NCI-H2081 treated with DMSO at 0.1 percent for 48 hours (cell line): ENCODE measurements around the gene NKX2-4.
"Not testable (repeated sequence)": the region's sequence is repeated elsewhere in the genome, so short reads cannot be mapped to it uniquely, and the experiment has no call there.

ENCODE experiments used
- DNase-seq: peaks from one replicate; lab custom pipeline; 2025; lab: John Stamatoyannopoulos, UW

Gene NKX2-4

DNA sequence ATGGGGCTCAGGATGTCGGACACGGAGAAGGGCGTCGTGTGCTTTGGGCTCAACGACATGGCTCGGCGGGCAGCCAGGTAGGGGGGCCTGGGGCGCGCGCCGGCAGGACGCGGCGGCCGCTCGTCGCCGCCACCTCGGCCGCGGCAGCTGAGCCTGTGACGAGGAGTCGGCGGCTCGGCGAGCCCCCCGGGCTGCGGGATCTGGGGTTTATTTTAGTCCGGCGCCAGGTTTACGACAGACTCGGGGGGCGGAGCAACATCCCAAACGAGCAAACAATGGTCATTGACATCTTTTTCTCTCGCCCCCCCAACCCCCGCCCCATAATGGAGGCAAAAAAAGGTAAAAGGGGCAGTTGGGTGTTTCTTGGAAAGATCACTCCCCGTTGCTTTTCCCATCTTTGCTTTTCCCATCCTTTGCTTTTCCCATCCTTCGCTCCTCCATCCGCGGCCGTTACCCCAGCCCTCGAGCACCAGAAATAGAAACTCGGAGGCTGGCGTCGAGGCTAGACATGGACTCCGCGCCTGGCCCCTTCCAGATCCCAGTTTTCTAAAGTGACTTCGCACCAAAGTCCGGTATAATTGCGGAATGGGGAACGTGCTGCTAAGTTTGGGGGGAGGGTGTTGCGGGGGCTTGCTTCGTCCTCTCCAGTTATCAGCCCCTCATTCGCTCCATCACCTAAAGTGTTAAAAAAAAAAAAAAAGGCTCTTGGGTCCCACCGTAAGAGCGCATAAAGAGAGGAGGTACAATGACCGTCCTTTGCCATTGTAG lies at the start of gene NKX2-4:
NKX2-4 (minus strand) TSS at position 186 of the 768 bp plus-strand sequence; CDS start at position 59, 127 bp downstream.
- DNase-seq, result no peak

DNA sequence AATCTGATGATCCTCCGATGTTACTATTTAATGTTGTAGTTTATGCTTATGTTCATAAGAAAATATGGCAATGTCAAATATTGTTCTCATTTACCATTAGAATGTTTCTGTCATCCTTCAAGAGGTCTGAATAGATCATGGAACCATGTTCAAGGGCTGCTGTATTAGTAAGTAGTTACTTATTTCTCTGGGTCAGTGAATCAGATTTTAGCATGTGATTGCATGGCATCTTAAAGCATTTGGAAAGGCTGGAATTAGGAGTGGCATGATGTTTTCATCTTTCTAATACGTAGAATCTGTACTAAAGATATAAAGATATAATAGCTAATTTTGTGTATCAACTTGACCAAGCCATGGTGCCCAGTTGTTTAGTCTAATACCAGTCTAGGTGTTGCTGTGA lies 40.5 kb upstream of the NKX2-4 start:
- DNase-seq, result no peak

DNA sequence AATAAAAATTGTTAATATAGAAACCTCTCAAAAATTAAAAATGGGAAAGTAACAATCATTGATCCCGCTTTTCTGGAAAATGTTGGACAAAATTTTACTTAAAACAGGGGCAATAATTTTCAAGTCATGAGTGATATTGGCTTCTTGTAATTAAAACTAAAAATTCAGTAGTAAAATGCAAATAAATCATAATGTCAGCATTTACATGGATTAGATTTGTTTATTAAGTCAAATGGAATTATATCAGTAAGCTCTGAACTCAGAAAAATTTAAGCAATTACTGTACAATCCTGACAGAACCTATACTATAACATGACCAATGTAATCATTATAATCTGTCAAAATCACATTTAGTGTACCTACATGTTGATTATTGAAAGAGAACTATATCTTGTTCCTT lies 39.9 kb upstream of the NKX2-4 start:
- no peak for DNase-seq

DNA sequence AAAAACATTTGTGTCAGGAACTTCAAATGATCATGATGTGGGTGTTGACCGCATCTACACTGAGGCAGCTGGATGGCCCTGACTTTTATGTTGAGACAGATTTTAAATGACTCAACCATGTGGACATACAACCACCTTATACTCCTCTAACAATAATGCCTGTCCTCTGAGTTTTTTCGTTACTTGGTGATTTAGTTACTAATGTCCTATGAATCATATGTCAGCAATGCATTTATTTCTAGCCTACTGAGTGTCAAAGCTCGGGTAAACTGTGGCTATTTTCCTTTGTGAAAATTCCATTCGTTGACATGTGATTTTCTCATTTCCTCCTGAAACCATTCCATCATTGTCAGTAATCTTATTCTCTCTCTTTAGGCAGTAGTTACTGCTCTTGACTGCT lies 38.9 kb upstream of the NKX2-4 start:
- DNase-seq, result no peak

DNA sequence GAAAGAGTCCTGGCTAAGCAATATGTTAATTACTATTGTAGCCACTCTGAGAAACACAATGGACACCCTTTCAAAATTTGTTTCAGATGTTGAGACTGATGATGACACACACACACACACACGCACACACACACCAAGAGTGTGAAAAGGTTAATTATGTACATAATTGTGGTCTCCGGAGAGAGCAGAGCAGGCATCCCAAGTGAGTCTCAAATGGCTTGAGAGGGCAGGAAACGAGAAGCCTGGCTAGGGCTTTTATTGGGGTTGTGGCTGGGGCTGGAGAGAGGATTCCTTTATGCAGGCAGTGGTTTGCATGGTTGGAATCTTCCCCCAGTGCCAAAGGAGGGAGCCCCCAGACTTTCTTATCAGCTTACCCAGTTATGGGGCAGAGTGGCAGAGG lies 38.2 kb upstream of the NKX2-4 start:
- DNase-seq, result no peak

DNA sequence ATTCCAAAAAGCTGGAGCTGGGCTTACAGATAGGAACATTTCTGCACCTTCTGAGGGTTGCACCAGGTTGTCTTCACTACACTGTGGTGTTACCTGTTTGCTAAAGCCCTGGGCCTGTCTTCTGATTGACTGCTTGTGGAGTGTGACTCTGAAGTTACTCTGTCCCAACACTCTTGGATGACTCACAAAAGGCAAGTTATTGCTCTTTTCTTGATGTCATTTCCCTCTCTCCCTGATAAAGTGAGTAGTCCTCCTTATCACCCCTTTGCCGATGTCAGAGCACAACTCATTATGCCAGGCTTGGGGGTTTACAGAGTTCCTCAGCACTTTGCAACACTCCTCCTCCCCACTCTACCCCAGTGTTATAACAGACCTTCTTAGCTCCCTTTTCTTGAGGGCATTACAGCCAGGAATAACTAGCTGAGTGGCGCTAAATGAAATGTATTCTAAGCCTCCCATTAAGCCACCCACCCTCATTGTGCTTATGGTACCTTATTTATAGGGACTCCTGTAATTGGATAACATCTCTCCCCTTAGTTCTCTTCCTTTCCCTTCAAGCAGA lies 36.1 kb upstream of the NKX2-4 start:
- DNase-seq, result no peak

DNA sequence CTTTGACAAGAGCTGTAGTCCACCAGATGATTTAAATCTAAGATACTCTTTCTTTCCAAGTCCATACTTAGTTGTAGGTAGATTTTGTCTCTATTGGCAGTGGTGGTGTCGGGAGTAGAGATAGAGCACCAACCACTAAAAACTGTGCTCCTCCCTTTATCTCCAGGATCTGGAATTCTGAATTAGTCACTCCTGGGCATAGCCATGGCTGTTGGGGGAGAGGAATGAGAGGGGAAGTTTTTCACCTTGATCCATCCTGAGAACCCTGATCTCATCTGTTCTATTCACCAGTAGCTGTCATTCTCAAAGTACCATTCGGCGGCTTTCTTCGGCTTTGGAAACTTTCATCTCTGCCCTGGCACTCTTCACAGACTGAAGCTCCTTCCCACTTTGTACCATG lies 35.6 kb upstream of the NKX2-4 start:
- no peak for DNase-seq

DNA sequence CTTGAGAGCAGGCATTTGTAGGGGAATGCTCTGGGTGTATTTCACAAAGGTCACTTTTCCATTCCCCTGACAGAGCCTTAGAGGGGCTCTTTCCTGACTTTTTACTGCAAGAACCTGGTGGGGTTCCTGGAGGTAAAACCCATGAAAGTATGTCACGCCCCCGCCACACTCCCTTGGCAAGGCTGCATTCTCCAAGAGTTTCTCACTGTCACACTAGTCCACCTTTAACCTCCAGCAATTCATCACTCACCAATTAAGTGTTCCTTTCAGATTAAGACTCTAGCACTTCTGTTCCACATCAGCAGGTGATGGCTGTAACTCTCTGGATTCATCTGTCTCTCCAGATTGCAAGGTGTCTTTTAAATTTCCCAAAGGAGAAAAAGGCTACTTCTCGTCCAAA lies 32.7 kb upstream of the NKX2-4 start:
- no peak for DNase-seq

DNA sequence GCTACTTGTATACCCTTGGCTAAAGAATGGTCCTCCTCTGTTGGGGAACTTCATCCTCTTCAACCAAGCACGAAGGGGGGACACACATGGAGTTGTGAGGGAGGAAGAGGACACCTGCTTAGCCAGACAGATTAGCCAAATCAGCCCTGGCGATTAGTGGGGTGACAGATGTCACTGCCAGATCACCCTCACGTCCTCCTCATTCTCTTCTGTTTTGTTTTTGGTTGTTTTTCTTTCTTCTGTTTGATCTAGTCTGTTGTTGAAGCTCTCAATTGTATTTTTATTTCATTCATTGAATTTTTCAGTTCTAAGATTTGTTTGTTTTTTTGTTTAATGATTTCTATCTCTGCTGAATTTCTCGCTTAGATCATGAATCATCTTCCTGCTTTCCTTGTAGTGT lies 27.5 kb upstream of the NKX2-4 start:
- DNase-seq, result no peak

DNA sequence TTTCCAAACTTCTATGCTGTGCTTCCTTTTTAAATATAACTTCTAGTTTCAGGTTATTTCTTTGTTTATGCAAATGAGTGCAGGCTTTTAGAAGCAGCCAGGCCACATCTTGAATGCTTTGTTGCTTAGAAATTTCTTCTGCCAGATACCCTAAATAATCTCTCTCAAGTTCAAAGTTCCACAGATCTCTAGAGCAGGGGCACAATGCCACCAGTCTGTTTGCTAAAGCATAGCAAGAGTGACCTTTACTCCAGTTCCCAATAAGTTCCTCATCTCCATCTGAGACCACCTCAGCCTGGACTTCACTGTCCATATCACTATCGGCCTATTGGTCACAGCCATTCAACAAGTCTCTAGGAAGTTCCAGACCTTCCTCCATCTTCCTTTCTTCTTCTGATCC lies 26.4 kb upstream of the NKX2-4 start:
- DNase-seq, result not testable (repeated sequence)

DNA sequence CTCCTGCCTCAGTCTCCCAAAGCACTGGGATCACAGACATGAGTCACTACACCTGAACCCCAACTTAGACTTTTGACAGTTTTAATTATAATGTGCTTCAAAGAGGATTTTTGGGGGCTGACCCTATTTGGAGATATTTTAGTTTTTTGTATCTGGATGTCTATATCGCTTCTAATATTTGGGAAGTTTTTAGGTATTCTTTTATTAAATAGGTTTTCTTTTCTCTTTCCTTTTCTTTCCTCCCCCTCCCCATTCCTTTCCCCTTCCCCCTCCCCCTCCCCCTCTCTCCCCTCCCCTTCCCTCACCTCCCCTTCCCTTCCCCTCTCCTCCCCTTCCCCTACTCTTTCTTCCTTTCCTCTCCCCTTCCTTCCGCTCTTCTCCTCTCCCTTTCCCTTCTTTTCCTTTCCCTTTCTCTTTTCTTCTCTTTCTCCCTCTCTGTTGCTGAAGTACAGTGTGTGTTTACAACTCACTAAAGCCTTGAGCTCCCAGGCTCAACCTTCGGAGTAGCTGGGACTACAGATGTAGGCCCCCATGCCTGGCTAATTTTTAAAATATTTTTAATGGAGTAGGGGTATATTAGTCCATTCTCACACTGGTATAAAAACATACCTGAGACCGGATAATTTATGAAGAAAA lies 24.4 kb upstream of the NKX2-4 start:
- no peak for DNase-seq

DNA sequence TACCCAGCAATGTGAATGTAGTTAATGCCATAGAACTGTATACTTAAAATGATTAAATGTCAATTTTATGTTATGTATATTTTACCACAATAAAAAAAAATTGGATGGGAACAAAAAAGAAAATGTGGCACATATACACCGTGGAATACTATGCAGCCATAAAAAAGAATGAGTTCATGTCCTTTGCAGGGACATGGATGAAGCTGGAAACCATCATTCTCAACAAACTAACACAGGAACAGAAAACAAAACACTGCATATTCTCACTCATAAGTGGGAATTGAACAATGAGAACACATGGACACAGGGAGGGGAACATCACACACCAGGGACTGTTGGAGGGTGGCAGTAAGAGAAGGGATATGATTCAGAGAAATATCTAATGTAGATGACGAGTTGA lies 21.8 kb upstream of the NKX2-4 start:
- not testable (repeated sequence) for DNase-seq

DNA sequence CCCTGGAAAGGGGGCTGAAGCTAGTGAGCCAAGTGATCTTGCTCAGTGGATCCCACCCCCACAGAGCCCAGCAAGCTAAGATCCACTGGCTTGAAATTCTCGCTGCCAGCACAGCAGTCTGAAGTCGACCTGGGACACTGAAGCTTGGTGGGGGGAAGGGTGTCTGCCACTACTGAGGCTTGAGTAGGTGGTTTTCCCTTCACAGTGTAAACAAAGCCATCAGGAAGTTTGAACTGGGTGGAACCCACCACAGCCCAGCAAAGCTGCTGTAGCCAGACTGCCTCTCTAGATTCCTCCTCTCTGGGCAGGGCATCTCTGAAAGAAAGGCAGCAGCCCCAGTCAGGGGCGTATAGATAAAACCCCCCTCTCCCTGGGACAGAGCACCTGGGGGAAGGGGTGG lies 16.7 kb upstream of the NKX2-4 start:
- DNase-seq, result not testable (repeated sequence)

DNA sequence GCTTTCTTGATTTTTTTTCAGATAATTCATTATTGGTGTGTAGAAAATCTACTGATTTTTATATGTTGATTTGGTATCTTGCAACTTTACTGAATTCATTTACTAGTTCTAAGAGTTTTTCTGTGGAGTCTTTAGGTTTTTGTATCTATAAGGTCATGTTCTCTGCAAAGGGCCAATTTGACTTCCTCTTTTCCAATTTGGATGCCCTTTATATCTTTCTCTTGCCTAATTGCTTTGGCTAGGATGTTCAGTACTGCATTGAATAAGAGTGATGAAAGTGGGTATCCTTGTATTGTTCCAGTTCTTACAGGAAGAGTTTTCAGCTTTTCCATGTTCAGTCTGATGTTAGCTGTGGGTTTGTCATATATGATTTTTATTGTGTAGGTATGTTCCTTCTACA lies 14.4 kb upstream of the NKX2-4 start:
- no peak for DNase-seq

DNA sequence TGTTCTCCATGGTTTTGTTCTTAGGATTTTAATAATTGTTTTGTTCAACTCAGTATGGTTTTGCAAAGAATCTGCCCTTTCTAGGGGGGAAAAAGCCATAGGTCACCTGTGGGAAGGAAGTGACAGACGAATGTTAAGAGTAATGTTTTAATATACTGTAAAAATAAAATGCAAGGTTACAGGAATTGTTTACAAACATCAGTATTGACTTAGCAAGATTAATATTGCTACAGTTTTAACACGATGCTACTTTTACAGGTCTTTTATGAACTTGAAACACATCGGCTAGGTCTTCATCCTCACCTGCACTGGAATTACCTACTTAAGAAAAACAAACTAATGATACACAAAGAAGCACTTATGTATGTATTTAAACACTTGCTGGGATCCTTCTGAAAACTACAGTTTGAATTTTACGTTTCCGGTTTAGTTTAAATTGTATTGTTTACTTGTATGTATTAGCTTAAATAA lies 1.7 kb upstream of the NKX2-4 start:
- no peak for DNase-seq

DNA sequence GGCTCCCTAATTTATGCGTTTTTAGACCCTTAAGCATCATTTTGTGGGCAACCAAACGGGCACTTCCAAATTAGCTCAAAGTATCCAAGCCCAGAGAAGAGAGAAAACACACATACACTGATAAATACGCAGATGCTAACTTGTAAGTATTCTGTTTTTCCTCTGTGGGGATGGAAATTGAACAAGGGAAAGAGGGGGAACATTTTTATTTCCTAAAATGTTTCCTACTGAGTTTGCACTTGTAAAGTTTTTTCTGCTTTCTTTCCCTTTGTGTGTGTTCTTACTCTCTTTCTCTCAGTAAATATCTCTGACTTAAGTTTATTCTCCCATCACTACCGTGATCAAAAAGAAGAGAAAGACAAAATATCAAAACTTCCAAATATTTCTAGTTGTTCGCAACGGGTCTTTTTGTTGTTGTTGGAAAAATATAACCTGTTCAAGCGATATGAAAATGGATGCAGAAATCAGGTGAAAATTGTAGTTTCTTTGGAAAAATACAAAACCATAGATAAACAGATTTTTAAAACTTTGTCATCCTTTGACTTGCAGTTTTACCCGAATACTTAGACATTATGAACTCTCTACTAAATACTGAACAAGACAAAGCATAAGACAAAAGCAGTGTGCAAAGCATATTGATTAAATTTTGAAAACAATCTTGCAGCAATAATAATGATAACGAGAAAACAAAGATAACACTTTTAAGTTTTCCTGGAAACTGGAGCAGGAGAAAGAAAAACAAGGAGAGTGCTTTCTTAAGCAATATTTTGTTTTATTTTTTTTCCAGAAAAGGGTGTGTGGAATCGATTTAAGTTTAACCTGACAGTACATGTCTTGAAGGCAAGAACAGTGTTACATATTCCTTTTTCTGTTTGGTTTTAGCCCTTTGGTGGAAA lies 1.0 kb upstream of the NKX2-4 start:
- no peak for DNase-seq

DNA sequence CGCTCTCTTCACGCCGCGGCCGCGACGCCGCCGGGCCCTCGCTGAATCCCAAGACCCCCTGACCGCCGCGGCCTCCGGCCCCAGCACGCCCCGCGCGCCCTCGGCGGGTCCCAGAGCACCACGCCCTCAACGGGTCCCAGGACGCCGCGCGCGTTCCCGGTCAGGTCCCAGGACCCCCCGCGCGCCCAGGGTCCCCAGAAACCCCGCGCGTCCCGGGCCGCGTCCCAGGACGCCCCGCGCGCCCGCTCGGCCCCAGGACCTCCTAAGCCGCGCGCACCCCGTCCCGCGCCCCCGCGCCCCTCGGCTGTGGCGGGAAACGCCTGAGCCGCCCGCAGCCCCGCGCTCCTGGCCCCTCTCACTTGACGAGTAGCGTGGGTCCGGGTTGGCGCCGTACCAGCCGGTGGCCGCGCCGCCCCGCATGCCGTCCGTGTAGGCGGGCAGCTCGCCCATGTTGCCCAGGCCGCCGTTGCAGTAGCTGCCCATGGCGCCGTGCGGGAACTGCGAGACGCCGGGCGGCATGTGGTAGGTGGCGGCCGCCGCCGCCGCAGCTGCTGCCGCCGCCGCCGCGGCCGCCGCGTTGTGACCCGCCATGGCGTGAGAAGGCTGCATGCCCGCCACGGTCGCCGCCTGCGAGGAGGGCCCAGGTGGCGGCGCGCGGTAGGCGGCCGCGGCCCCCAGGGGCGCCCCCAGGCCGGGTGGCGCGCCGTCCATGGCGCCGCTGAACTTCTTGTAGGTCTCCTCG lies 556 bp downstream of the NKX2-4 start:
- no peak for DNase-seq

DNA sequence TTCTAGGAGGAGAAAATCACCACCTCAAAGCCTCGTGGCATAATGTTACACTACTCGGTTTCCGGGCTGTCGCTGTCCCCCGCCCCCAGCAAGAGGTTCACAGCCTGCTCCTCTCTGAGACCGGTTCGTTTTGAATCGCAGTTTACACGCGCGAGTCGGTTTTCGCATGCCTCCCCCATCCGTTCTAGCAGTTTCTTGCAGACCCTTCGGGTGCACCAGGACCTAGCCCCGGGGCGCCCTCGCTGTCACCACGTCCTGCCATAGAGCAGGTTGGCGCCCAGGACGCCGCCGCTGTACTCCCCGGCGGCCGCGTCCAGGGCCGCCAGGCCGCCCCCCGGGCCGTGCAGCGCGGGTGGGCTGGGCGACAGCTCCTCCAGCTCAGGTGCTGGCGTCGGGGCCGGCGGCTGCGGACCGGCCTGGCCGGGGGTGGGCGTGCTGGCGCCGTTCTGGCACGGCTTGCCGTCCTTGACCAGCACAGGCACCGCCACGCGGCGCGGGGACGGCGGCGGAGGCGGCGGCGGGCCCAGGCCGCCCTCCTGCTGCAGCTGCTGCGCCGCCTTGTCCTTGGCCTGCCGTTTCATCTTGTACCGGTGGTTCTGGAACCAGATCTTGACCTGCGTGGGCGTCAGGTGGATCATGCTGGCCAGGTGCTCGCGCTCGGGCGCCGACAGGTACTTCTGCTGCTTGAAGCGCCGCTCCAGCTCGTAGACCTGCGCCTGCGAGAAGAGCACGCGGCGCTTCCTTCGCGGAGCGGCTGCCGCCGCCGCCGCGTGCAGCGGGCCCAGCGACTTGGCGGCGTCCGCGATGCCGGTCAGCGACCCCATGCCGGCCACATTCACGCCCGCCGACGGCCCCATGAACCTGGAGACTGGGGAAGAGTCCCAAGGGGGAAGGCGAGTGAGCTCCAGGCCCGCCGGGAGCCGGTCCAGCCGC lies 1.4 kb downstream of the NKX2-4 start:
- DNase-seq, result no peak

DNA sequence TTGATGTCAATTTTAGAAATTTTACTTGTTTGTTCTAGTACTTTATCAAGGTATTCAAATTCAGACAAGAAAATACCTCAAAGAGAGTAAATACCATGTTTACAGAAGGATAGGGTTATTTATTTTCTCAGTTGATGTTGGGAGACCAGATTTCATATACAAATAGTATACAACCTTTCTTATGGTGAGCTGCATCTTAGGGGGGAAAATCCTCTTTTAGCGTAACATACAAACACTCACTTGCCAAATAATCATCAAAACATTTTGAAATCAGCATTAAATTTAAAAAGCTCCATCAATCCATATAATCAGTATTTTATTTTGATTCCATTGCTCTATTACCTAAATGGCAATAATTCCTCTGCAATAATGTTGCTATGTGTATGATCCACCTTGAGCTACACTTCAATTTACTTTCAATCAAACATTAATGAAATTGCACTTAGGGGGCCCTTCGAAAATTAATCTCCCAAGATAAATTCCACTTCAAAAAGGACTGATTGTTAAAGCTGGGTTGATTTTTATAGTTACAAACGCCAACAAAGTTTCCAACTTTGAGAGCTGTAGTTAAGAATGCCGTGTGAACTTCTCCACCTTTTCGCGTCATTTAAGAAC lies 2.2 kb downstream of the NKX2-4 start:
- no peak for DNase-seq

DNA sequence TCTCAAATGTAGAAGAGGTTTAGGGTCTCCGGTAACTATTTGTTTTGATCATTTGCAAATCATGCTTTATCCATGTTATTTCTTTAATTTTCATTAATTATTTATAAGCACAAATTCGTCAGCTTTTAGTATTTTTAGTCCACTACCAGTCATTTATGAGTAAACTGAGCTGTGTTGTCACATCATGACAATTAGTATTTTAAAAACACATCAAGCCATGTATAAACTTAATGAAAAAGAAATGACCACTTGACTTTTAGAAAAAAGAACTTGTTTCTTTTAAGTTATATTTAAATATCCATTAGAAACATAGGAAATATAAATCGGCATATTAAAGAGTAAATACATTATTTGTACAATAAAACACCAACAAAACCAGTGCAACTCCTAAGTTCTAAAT lies 2.8 kb downstream of the NKX2-4 start:
- DNase-seq, result no peak
